Fibroblast of lung (primary cell): ENCODE measurements around the gene MGLL. TPM values are rescaled to one million over a fixed set of nuclear protein-coding genes. Genes with fewer than 3 reads are reported as not detected.

Experiments used
- DNase-seq, 2 donors: peaks; one replicate each; pipeline versions ENCODE4 v3.0.0 to v3.0.0-alpha.2; 2010; ENCODE audit warnings: low read depth in 2 of 2
- H2AFZ ChIP-seq: 2 replicates; pipeline ENCODE4 v1.5.1; 2012; ENCODE audit warnings: low read length, control low read depth, inconsistent platforms
- H3K27ac ChIP-seq: 2 replicates; pipeline ENCODE4 v1.5.1; 2011; ENCODE audit warnings: low read length, control low read depth; ENCODE audit not compliant: insufficient read depth
- H3K27me3 ChIP-seq: 2 replicates; pipeline ENCODE4 v1.5.1; 2011; ENCODE audit warnings: mild to moderate bottlenecking, low read length; ENCODE audit not compliant: control insufficient read depth, insufficient read depth
- H3K36me3 ChIP-seq: 2 replicates; pipeline ENCODE4 v1.5.1; 2011; ENCODE audit warnings: low read length; ENCODE audit not compliant: control insufficient read depth, insufficient read depth
- H3K4me1 ChIP-seq: 2 replicates; pipeline ENCODE4 v1.5.1; 2011; ENCODE audit warnings: low read length; ENCODE audit not compliant: control insufficient read depth, insufficient read depth; ENCODE audit errors: extremely low read depth
- H3K4me2 ChIP-seq: 2 replicates; pipeline ENCODE4 v1.5.1; 2011; ENCODE audit warnings: low read length, control low read depth; ENCODE audit not compliant: insufficient read depth; ENCODE audit errors: extremely low read depth
- H3K4me3 ChIP-seq, 4 experiments: fragments of 200-600 bp in 1 of 4; sonication (generic) in 1 of 4; replicated peaks in 1 of 4; 2 replicates each; pipeline ENCODE4 v1.5.1; 2011 to 2016; ENCODE audit warnings: low read length in 4 of 4, low read depth in 3 of 4, mild to moderate bottlenecking in 3 of 4, control low read depth in 2 of 4, inconsistent platforms in 1 of 4, mixed read lengths in 1 of 4; ENCODE audit not compliant: insufficient read depth in 1 of 4; ENCODE audit errors: control extremely low read depth in 1 of 4
- H3K79me2 ChIP-seq: 2 replicates; pipeline ENCODE4 v1.5.1; 2012; ENCODE audit warnings: mild to moderate bottlenecking, low read length, inconsistent platforms; ENCODE audit not compliant: control insufficient read depth, insufficient read depth
- H3K9ac ChIP-seq: 2 replicates; pipeline ENCODE4 v1.5.1; 2011; ENCODE audit warnings: mild to moderate bottlenecking, low read length, control low read depth; ENCODE audit not compliant: insufficient read depth
- H3K9me3 ChIP-seq: 2 replicates; pipeline ENCODE4 v1.5.1; 2012; ENCODE audit warnings: low read depth, low read length; ENCODE audit not compliant: control insufficient read depth, insufficient read depth
- H4K20me1 ChIP-seq: 2 replicates; pipeline ENCODE4 v1.5.1; 2011; ENCODE audit warnings: low read length; ENCODE audit not compliant: control insufficient read depth, insufficient read depth; ENCODE audit errors: extremely low read depth
- CTCF ChIP-seq, 2 donors: IDR thresholded peaks in 1 of 2; conservative IDR thresholded peaks in 1 of 2; 1 replicate in 1 of 2; 2 replicates in 1 of 2; pipeline ENCODE4 v1.5.1; 2011 to 2012; ENCODE audit warnings: low read length in 2 of 2, control low read depth in 1 of 2, inconsistent platforms in 1 of 2, low read depth in 1 of 2, mild to moderate bottlenecking in 1 of 2
- EZH2 ChIP-seq: IDR thresholded peaks from 2 replicates; pipeline ENCODE4 v1.5.1; 2012; ENCODE audit warnings: low read length, control low read depth, mild to moderate bottlenecking; ENCODE audit errors: missing control alignments
- polyA plus RNA-seq, 2 donors: library from polyadenylated mRNA; depleted of rRNA in 1 of 2; stranded (reverse) in 1 of 2; unstranded in 1 of 2; fragments of >200 nt; gene quantifications; 2 replicates each; pipeline ENCODE4 v1.2.1, GENCODE V29; 2011 to 2012; ENCODE audit warnings: missing spikeins in 1 of 2
- total RNA-seq: library from RNA; depleted of rRNA; stranded (reverse); fragments of >200 nt; gene quantifications from 2 replicates; pipeline ENCODE4 v1.2.1, GENCODE V29; 2014

The MGLL gene
- total and polyA plus RNA-seq, 2 donors (not counting 1 experiment from before 2014, with no cell fraction given), result 60.1 to 122 TPM

- TF ChIP-seq EZH2 (no peak), CTCF (conservative IDR thresholded peaks at IDR 0.05 in 1 of 2, IDR thresholded peaks at IDR 0.05 in 1 of 2; ENCODE audit: low read depth in 1 of 2, low read length in 2 of 2) (no peak)
- Histone ChIP-seq H3K27me3 (no peaks in the 10 kb centered on the region), H3K36me3 (no peaks in the 10 kb centered on the region), H3K4me1 (peaks cover 24% of the 10 kb centered on the region), H3K4me2 (no peak overlapping the region), H2AFZ (no peak overlapping the region), H3K27ac (no peak overlapping the region), H3K9ac (no peak overlapping the region), H3K9me3 (no peaks in the 10 kb centered on the region), H4K20me1 (no peaks in the 10 kb centered on the region), H3K4me3 (no peak overlapping the region), H3K79me2 (peaks cover 2% of the 10 kb centered on the region)
- no peak for DNase-seq
Measured at GRCh38 chr3:127753338-127753737, 69.0 kb downstream of the MGLL start.

DNA sequence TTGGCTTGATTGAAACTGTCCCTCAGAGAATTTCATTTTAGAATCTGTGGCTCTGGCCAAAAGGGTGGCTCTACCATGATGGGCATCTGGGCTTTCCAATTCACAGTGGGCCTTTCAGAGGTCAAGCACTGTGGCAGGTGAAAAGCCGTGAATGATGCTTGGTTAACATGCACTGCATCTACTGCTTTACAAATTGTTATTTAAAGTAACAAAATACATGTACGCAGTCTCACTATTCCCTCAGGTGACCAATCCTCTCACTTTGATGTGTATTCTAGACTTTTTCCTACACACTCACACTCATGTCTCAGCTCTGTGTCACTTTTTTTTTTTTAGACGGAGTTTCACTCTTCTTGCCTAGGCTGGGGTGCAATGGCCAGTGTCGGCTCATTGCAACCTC lies 70.5 kb downstream of the MGLL start:
- H3K79me2 ChIP-seq, result peaks cover 2% of the 10 kb centered on the region
- no peaks in the 10 kb centered on the region for H4K20me1 ChIP-seq
- no peak for DNase-seq
- no peak overlapping the region for H3K4me3 ChIP-seq
- H2AFZ ChIP-seq, result no peak overlapping the region
- H3K27me3 ChIP-seq, result no peaks in the 10 kb centered on the region
- no peak overlapping the region for H3K4me2 ChIP-seq
- H3K36me3 ChIP-seq, result peaks cover 2% of the 10 kb centered on the region
- peaks cover 34% of the 10 kb centered on the region for H3K4me1 ChIP-seq
- no peak overlapping the region for H3K27ac ChIP-seq
- no peak overlapping the region for H3K9ac ChIP-seq
- no peak for TF ChIP-seq EZH2
- no peak for TF ChIP-seq CTCF (conservative IDR thresholded peaks at IDR 0.05 in 1 of 2, IDR thresholded peaks at IDR 0.05 in 1 of 2; ENCODE audit: low read depth in 1 of 2, low read length in 2 of 2)
- H3K9me3 ChIP-seq, result no peaks in the 10 kb centered on the region

- H3K4me3 ChIP-seq, result no peak overlapping the region
Measured at GRCh38 chr3:127751163-127751621, 71.1 kb downstream of the MGLL start.

More at GRCh38 chr3:127751163-127751621, 71.1 kb downstream of the MGLL start:
- TF ChIP-seq CTCF (conservative IDR thresholded peaks at IDR 0.05 in 1 of 2, IDR thresholded peaks at IDR 0.05 in 1 of 2; ENCODE audit: low read depth in 1 of 2, low read length in 2 of 2), result no peak
- TF ChIP-seq EZH2, result no peak
- Histone ChIP-seq H3K27me3 (no peaks in the 10 kb centered on the region), H3K9ac (no peak overlapping the region), H4K20me1 (no peaks in the 10 kb centered on the region), H3K4me2 (no peak overlapping the region), H2AFZ (no peak overlapping the region), H3K27ac (peak overlapping the region; percentile 42), H3K36me3 (peaks cover 2% of the 10 kb centered on the region), H3K9me3 (no peaks in the 10 kb centered on the region), H3K4me1 (peaks cover 34% of the 10 kb centered on the region), H3K79me2 (peaks cover 2% of the 10 kb centered on the region)
- no peak for DNase-seq
